HL-60 (cell line): Measurements from ENCODE around the gene KRT4.

Experiments
- GABPA ChIP-seq: IDR thresholded peaks from 2 replicates; pipeline ENCODE4 v1.6.1; 2012; ENCODE audit warnings: low read depth
- POLR2AphosphoS5 ChIP-seq: IDR thresholded peaks from 2 replicates; pipeline ENCODE4 v1.6.1; 2012; ENCODE audit warnings: low read depth
- SPI1 ChIP-seq: IDR thresholded peaks from 2 replicates; pipeline ENCODE4 v1.6.1; 2012; ENCODE audit warnings: low read depth, mild to moderate bottlenecking, borderline replicate concordance
- TF ChIP-seq, protein P1 (sequence below): IDR thresholded peaks from one replicate; pipeline ENCODE4 v1.5.1; 2011; ENCODE audit warnings: low read length, control low read depth, inconsistent platforms; ENCODE audit not compliant: insufficient read depth
- TF ChIP-seq, protein P2 (sequence below): IDR thresholded peaks from 2 replicates; pipeline ENCODE4 v1.6.1; 2012; ENCODE audit warnings: low read depth; ENCODE audit not compliant: insufficient replicate concordance

DNA sequence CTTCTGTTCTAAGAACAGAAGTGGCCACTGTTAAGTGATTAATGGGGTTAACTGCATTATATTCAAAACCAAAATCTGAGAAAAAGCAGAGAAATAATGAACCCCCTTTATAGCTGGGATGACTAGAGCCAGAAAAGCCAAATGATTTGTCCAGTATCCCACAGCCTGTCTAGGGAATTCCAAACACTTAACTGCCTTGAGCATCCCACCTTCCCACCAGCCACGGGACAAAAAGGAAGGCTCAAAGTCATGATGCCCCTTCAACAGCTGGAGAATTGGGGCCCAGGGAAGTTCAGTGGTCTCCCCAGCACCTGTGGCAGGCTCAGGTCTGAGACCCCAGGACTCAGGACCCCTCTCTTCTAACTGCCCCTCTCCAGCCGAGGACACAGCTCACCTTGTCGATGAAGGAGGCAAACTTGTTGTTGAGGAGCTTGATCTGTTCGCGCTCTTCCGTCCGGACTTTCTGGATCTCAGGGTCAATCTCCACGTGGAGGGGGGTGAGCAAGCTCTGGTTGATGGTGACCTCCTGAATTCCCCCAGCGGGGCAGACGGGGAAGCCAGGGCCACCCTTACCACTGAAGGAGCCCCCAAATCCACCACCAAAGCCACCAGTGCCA lies 605 bp downstream of the KRT4 start:
- TF ChIP-seq, protein P1, sequence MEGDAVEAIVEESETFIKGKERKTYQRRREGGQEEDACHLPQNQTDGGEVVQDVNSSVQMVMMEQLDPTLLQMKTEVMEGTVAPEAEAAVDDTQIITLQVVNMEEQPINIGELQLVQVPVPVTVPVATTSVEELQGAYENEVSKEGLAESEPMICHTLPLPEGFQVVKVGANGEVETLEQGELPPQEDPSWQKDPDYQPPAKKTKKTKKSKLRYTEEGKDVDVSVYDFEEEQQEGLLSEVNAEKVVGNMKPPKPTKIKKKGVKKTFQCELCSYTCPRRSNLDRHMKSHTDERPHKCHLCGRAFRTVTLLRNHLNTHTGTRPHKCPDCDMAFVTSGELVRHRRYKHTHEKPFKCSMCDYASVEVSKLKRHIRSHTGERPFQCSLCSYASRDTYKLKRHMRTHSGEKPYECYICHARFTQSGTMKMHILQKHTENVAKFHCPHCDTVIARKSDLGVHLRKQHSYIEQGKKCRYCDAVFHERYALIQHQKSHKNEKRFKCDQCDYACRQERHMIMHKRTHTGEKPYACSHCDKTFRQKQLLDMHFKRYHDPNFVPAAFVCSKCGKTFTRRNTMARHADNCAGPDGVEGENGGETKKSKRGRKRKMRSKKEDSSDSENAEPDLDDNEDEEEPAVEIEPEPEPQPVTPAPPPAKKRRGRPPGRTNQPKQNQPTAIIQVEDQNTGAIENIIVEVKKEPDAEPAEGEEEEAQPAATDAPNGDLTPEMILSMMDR = no peak
- TF ChIP-seq GABPA = no peak
- TF ChIP-seq, protein P2, sequence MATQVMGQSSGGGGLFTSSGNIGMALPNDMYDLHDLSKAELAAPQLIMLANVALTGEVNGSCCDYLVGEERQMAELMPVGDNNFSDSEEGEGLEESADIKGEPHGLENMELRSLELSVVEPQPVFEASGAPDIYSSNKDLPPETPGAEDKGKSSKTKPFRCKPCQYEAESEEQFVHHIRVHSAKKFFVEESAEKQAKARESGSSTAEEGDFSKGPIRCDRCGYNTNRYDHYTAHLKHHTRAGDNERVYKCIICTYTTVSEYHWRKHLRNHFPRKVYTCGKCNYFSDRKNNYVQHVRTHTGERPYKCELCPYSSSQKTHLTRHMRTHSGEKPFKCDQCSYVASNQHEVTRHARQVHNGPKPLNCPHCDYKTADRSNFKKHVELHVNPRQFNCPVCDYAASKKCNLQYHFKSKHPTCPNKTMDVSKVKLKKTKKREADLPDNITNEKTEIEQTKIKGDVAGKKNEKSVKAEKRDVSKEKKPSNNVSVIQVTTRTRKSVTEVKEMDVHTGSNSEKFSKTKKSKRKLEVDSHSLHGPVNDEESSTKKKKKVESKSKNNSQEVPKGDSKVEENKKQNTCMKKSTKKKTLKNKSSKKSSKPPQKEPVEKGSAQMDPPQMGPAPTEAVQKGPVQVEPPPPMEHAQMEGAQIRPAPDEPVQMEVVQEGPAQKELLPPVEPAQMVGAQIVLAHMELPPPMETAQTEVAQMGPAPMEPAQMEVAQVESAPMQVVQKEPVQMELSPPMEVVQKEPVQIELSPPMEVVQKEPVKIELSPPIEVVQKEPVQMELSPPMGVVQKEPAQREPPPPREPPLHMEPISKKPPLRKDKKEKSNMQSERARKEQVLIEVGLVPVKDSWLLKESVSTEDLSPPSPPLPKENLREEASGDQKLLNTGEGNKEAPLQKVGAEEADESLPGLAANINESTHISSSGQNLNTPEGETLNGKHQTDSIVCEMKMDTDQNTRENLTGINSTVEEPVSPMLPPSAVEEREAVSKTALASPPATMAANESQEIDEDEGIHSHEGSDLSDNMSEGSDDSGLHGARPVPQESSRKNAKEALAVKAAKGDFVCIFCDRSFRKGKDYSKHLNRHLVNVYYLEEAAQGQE = no peak
- TF ChIP-seq POLR2AphosphoS5 = no peak
- no peak for TF ChIP-seq SPI1
